Neural cell (in vitro differentiated cells): ENCODE measurements around the gene TFB2M. TPM values are rescaled to one million over a fixed set of nuclear protein-coding genes. Genes with fewer than 3 reads are reported as not detected.

Source experiments
- H2AFZ ChIP-seq: fragments of 200-600, 300-800 bp; sonication (generic), shearing (Covaris generic); 2 replicates; pipeline ENCODE4 v1.6.0; 2014; ENCODE audit warnings: low read depth, mild to moderate bottlenecking, antibody characterized with exemption, low read length, moderate library complexity
- H3F3A ChIP-seq: fragments of 200-600 bp; shearing (Covaris generic); 2 replicates; pipeline ENCODE4 v1.6.1; 2016; ENCODE audit warnings: mild to moderate bottlenecking, moderate library complexity, mixed read lengths, antibody characterized with exemption, low read length; ENCODE audit not compliant: insufficient read depth, poor library complexity, severe bottlenecking
- H3K27ac ChIP-seq: fragments of 200-600, 300-800 bp; sonication (generic), shearing (Covaris generic); 2 replicates; pipeline ENCODE4 v1.5.1; 2014; ENCODE audit warnings: mild to moderate bottlenecking, low read length, moderate library complexity
- H3K27me3 ChIP-seq: fragments of 300-800, 200-600 bp; sonication (generic), shearing (Covaris generic); 2 replicates; pipeline ENCODE4 v1.6.0; 2014; ENCODE audit warnings: mild to moderate bottlenecking, low read depth, low read length, moderate library complexity; ENCODE audit not compliant: insufficient read depth
- H3K36me3 ChIP-seq: fragments of 300-800, 200-600 bp; sonication (generic), shearing (Covaris generic); 2 replicates; pipeline ENCODE4 v1.5.1; 2014; ENCODE audit warnings: mild to moderate bottlenecking, antibody characterized with exemption, low read length, moderate library complexity; ENCODE audit not compliant: insufficient read depth
- H3K4me2 ChIP-seq: fragments of 300-800, 200-600 bp; sonication (generic), shearing (Covaris generic); 2 replicates; pipeline ENCODE4 v1.6.0; 2014; ENCODE audit warnings: mild to moderate bottlenecking, low read length
- H3K4me3 ChIP-seq: fragments of 300-800, 200-600 bp; sonication (generic), shearing (Covaris generic); 2 replicates; pipeline ENCODE4 v1.5.1; 2014; ENCODE audit warnings: mild to moderate bottlenecking, low read length, moderate library complexity
- H3K79me2 ChIP-seq: fragments of 200-600 bp; shearing (Covaris generic); replicated peaks from 2 replicates; pipeline ENCODE4 v1.6.0; 2014; ENCODE audit warnings: mild to moderate bottlenecking, low read length, moderate library complexity; ENCODE audit not compliant: insufficient read depth
- H3K9ac ChIP-seq: fragments of 300-800, 200-600 bp; sonication (generic), shearing (Covaris generic); 2 replicates; pipeline ENCODE4 v1.6.1; 2016; ENCODE audit warnings: mild to moderate bottlenecking, low read length, mixed read lengths
- H3K9me2 ChIP-seq: fragments of 200-600 bp; shearing (Covaris generic); 2 replicates; pipeline ENCODE4 v1.6.1; 2016; ENCODE audit warnings: mild to moderate bottlenecking, low read length, mixed read lengths; ENCODE audit not compliant: insufficient read depth
- H3K9me3 ChIP-seq: fragments of 200-600, 300-800 bp; sonication (generic), shearing (Covaris generic); 2 replicates; pipeline ENCODE4 v1.6.1; 2016; ENCODE audit warnings: mild to moderate bottlenecking, mixed run types, low read length, moderate library complexity, mixed read lengths
- H4K20me1 ChIP-seq: fragments of 200-600 bp; shearing (Covaris generic); 2 replicates; pipeline ENCODE4 v1.6.1; 2016; ENCODE audit warnings: mild to moderate bottlenecking, mixed run types; ENCODE audit not compliant: insufficient read depth
- EP300 ChIP-seq: fragments of 450-650 bp; conservative IDR thresholded peaks from 2 replicates; pipeline ENCODE4 v1.6.1; 2014; ENCODE audit warnings: antibody characterized with exemption, mild to moderate bottlenecking, moderate library complexity; ENCODE audit not compliant: poor library complexity, severe bottlenecking
- EZH2 ChIP-seq: fragments of 200-600, 300-800 bp; shearing (Covaris generic), sonication (generic); IDR thresholded peaks from 2 replicates; pipeline ENCODE4 v1.6.1; 2014; ENCODE audit warnings: antibody characterized with exemption, low read length, borderline replicate concordance, mild to moderate bottlenecking; ENCODE audit not compliant: insufficient read depth, poor library complexity, severe bottlenecking
- MXI1 ChIP-seq: fragments of 450-650 bp; conservative IDR thresholded peaks from 2 replicates; pipeline ENCODE4 v1.6.1; 2014; ENCODE audit warnings: antibody characterized with exemption, mild to moderate bottlenecking; ENCODE audit not compliant: poor library complexity, severe bottlenecking
- POLR2AphosphoS5 ChIP-seq: IDR thresholded peaks from 2 replicates; pipeline ENCODE4 v1.6.1; 2012
- RAD21 ChIP-seq: fragments of 450-650 bp; conservative IDR thresholded peaks from 2 replicates; pipeline ENCODE4 v1.6.1; 2014; ENCODE audit warnings: antibody characterized with exemption, mild to moderate bottlenecking, moderate library complexity
- REST ChIP-seq: IDR thresholded peaks from 2 replicates; pipeline ENCODE4 v1.6.1; 2012; ENCODE audit warnings: borderline replicate concordance
- SMC3 ChIP-seq: fragments of 450-650 bp; conservative IDR thresholded peaks from 2 replicates; pipeline ENCODE4 v1.6.1; 2014; ENCODE audit warnings: antibody characterized with exemption, mild to moderate bottlenecking, moderate library complexity; ENCODE audit not compliant: poor library complexity
- TAF1 ChIP-seq: IDR thresholded peaks from 2 replicates; pipeline ENCODE4 v1.6.1; 2012; ENCODE audit warnings: low read depth
- polyA plus RNA-seq: library from polyadenylated mRNA; depleted of rRNA; stranded (reverse); fragments of >200 nt; gene quantifications from 2 replicates; pipeline ENCODE4 v1.2.3, GENCODE V29; 2014
- TF ChIP-seq, protein P1 (sequence below): fragments of 450-650 bp; IDR thresholded peaks from 2 replicates; pipeline ENCODE4 v1.5.1; 2014; ENCODE audit warnings: antibody characterized with exemption, mild to moderate bottlenecking, moderate library complexity; ENCODE audit not compliant: poor library complexity, severe bottlenecking

Gene TFB2M
- polyA plus RNA-seq, 1 donor from 2014 or later: 19.2 TPM

GRCh38 chr1:246544001-246544400 is 22.1 kb downstream of the TFB2M start:
- H3K4me2 ChIP-seq: no peak overlapping the region
- H3K9ac ChIP-seq: no peak overlapping the region
- H3K4me3 ChIP-seq: no peak overlapping the region
- H3K79me2 ChIP-seq: no peaks in the 10 kb centered on the region
- no peaks in the 10 kb centered on the region for H3K27me3 ChIP-seq
- H2AFZ ChIP-seq: no peak overlapping the region
- H4K20me1 ChIP-seq: no peaks in the 10 kb centered on the region
- TF ChIP-seq RAD21: no peak
- TF ChIP-seq MXI1: no peak
- TF ChIP-seq, protein P1, sequence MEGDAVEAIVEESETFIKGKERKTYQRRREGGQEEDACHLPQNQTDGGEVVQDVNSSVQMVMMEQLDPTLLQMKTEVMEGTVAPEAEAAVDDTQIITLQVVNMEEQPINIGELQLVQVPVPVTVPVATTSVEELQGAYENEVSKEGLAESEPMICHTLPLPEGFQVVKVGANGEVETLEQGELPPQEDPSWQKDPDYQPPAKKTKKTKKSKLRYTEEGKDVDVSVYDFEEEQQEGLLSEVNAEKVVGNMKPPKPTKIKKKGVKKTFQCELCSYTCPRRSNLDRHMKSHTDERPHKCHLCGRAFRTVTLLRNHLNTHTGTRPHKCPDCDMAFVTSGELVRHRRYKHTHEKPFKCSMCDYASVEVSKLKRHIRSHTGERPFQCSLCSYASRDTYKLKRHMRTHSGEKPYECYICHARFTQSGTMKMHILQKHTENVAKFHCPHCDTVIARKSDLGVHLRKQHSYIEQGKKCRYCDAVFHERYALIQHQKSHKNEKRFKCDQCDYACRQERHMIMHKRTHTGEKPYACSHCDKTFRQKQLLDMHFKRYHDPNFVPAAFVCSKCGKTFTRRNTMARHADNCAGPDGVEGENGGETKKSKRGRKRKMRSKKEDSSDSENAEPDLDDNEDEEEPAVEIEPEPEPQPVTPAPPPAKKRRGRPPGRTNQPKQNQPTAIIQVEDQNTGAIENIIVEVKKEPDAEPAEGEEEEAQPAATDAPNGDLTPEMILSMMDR: no peak
- no peak for TF ChIP-seq REST
- H3F3A ChIP-seq: no peaks in the 10 kb centered on the region
- no peaks in the 10 kb centered on the region for H3K9me3 ChIP-seq
- H3K9me2 ChIP-seq: no peaks in the 10 kb centered on the region
- H3K36me3 ChIP-seq: no peaks in the 10 kb centered on the region
- no peak overlapping the region for H3K27ac ChIP-seq

- Histone ChIP-seq H3F3A (no peaks in the 10 kb centered on the region), H3K4me3 (no peak overlapping the region), H3K9ac (no peak overlapping the region), H3K9me2 (no peaks in the 10 kb centered on the region), H3K79me2 (no peaks in the 10 kb centered on the region), H4K20me1 (no peaks in the 10 kb centered on the region), H2AFZ (no peak overlapping the region), H3K27me3 (no peaks in the 10 kb centered on the region), H3K36me3 (no peaks in the 10 kb centered on the region), H3K4me2 (no peak overlapping the region), H3K27ac (no peak overlapping the region), H3K9me3 (no peaks in the 10 kb centered on the region)
- TF ChIP-seq RAD21 (no peak), TAF1 (no peak), EP300 (no peak), SMC3 (no peak), POLR2AphosphoS5 (no peak), EZH2 (no peak), REST (no peak), MXI1 (no peak)
- TF ChIP-seq, protein P1: no peak
Observed at GRCh38 chr1:246540738-246541491, 25.1 kb downstream of the TFB2M start.
